EL (cell line): ENCODE data around the gene NRIP1.

Source experiments
- DNase-seq: peaks from one replicate; pipeline ENCODE4 v3.0.0-alpha.2; 2016

Gene NRIP1, protein sequence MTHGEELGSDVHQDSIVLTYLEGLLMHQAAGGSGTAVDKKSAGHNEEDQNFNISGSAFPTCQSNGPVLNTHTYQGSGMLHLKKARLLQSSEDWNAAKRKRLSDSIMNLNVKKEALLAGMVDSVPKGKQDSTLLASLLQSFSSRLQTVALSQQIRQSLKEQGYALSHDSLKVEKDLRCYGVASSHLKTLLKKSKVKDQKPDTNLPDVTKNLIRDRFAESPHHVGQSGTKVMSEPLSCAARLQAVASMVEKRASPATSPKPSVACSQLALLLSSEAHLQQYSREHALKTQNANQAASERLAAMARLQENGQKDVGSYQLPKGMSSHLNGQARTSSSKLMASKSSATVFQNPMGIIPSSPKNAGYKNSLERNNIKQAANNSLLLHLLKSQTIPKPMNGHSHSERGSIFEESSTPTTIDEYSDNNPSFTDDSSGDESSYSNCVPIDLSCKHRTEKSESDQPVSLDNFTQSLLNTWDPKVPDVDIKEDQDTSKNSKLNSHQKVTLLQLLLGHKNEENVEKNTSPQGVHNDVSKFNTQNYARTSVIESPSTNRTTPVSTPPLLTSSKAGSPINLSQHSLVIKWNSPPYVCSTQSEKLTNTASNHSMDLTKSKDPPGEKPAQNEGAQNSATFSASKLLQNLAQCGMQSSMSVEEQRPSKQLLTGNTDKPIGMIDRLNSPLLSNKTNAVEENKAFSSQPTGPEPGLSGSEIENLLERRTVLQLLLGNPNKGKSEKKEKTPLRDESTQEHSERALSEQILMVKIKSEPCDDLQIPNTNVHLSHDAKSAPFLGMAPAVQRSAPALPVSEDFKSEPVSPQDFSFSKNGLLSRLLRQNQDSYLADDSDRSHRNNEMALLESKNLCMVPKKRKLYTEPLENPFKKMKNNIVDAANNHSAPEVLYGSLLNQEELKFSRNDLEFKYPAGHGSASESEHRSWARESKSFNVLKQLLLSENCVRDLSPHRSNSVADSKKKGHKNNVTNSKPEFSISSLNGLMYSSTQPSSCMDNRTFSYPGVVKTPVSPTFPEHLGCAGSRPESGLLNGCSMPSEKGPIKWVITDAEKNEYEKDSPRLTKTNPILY (N-terminal part only)

DNA sequence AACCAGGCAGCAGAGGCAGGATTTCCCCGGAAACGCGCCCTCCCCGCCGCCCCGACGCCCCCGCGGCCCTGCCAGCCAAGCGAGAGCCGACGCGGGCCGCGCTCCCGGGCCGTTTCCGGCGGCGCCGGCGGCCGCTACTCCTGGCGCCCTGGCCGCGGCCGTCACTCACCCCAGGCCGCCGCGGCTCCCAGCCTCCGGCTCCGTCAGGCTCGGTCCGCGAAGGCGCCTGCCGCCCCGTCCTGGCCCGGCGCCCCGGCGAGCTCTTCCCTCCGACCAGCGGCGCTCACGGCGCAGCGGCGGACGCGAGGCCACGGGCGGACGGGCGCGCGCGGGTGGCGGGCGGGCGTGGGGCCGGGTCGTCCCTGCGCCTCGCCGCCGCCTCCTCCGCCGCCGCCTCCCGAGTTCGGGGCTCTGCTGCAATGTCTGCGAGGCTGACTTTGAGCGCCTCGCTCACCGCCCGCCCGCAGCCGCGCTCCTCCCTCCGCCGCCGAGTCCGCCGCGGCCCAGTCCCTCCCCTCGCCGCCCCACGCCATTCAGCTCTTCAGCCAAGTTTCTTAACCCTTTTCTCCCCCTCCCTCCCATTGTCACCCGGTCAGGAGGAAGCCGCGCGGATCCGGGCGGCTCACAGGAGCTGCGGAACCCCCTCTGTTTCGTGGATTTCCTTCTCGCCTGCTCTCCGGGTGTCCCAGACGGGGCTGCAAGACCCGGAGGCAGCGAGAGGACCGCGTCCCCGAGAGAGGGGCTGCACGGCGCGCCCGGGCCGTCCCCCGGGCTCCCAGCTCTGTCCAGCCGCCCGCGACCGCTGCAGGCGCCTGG lies at the start of gene NRIP1:
TSS of gene NRIP1 (minus strand) at position 425 of the 816 bp plus-strand sequence. CDS start 96,808 bp downstream, outside the sequence.
- peak; percentile 92 for DNase-seq

DNA sequence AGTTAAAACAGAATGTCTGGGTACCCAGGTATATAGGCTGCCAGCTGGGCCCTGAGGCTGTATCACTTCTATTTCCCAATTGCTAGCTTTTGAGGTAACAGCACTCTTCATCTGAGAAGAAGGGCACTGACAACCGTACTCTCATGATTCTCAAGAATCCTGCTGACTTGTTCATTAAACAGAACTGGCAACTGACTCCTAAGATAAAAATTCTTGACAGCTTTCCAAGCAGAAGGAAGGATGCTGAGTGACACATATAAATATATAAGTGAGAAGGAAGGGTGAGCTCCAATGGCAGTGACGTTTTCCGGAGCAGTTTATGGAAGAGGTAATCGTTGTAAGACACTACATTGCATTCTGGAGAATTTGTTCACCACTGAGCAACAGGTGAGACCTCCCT lies 48.1 kb upstream of the NRIP1 start:
- DNase-seq: no peak

DNA sequence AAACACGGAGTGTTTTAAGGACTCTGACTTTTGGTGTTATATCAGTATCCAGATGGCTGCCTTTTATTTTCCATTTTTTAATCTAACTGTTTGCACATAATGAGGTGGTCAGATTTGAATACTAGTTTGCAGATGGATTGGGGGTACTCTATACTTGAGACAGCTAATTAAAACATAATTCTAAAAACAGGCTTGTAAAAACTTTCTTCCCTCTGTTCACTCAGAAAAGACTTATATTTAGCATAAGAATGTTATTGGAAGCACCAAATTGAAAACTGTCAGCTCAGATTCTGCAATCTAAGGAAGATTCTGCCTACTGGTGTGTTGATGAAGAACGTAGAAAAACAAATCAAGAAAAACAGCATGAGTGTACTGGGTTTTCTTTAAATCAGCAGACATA lies 44.0 kb upstream of the NRIP1 start:
- no peak for DNase-seq

DNA sequence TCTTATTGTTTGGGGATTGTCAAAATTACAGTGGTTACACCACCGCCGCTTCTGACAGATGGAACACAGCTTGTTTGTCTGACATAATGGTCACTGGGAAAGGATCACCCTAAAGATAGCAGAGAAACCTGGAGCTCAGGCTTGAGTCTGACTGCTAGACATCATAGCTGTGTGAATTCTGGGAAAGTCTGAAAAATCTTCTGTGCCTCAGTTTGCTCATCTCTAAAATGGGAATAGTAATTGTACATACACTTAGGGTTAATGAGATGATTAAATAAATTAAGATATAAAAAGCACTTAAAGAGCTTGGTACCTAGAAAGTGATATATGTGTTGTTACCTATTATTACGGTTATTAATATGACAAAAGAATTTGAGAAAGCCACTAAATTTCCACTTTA lies 39.7 kb upstream of the NRIP1 start:
- DNase-seq: no peak

DNA sequence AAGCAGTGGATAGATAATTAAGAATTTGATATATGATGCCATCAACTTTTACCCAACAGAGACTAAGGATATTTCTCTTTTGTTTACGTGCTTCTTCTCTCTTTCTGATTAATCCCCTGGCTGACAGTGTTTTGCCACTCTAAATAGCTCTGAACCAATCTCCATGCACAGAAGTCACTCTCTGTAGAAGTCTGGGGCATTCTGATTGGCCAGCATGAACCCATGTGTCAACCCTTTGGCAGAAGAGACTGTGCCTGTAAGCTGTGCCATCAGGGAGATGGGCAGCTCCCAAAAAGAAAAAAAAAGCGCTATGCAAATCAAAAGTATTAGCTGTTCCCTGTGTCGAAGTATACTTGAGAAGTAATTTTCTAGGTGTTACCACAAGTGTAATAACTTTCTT lies 34.1 kb upstream of the NRIP1 start:
- DNase-seq: no peak

DNA sequence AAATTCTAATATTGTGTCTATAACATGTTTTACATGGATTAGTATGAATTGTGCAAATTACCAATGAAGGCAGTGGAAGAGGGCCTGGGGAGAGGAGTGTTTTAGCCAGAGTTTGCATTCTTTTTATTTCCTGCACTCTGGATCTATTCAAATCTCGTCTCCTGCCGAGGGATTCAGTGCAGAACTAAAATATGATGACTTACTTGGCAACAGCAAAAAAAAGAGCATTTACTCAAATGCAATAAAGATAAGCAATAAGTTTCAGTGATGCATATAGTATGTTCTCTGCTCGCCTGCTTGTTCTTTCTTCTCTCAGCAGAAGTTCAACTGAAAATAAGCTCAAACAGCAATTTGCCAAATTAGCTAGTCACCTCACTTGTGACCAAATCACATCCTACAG lies 33.4 kb upstream of the NRIP1 start:
- DNase-seq: no peak

DNA sequence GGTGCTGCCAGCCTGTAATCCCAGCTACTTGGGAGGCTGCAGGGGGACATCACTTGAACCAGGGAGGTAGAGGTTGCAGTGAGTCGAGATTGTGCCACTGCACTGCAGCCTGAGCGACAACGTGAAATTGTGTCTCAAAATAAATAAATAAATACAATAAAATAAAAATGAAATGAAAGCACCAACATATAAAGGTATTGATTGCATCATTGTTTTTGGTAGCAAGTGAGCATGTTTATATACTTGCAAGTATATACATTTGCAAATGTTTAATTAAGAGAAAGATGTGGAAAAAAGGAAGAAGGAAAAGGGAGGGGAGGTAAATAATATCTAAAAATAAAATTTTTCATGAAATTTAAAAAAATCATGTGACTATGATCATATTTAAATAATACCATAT lies 32.8 kb upstream of the NRIP1 start:
- no peak for DNase-seq

DNA sequence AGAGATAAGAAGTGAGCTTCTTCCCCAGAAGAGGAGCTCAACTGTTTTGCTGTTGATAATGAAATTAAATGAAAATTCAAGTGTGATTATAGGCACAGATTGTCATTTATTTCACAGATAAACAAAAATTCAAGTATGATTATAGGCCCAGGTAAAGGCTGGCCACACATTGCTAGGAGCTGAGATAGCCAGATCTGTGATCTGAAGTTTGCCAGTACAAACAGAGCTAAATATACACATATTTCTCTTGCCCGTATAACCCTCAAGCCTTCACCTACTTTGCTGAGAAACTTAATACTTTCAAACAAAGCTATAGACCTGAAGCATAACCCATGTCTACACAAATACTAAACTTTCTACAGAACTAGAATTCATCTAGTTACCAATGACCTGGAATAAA lies 31.3 kb upstream of the NRIP1 start:
- no peak for DNase-seq

DNA sequence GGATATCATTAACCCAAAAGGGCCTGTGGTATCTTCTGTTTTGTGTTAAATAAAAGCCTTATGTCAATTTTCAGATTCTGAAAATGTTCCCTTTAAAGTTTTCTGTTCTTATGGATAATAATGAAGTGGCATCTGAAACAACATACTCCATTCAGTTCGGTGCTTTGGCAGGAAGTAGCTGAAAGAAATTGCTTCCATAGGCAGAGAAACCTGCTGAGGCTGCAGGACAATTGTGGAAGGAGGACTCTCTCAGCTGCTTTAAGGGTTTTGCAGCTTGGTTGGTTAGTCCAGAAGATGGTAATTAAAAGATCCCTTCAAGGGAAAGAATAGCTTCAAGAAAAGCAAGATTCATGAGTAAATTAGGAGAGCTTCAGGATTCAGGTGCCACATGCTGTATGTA lies 30.5 kb upstream of the NRIP1 start:
- DNase-seq: no peak

DNA sequence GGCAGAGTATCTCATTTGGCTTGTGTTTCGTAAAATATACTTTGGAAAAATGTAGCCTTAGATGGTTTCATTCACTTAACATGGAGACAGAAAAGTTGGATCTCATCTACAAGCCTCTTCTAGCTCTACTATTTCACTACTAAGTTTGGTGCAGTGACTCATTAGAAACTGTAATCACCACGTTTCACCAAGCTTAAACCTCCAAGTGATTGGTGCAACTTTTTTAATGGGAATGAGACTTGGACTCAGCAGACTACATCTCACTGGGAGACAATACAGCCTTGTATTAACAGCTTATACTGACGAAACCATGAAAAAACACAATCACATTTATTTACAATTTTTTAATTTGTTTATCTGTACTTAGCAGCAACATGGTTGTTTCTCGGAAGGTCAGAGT lies 29.9 kb upstream of the NRIP1 start:
- DNase-seq: no peak

DNA sequence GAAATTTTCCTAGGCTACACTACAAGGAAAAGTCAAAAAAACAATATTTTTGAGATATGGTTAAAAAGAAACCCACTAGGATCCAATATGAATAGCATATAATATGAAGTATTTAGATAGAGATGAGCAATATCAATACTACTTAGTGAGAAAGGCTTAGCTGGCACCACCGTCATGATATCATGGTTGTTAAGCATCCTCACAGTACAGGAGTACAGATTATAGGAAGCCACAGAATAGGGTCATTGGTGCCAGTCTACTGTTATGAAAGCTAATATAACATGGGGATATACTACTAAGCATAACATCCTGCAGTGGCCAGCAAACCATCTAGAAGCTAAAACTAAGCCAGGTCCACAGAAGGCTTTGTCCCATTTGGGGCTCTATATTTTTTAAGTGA lies 28.4 kb upstream of the NRIP1 start:
- no peak for DNase-seq

DNA sequence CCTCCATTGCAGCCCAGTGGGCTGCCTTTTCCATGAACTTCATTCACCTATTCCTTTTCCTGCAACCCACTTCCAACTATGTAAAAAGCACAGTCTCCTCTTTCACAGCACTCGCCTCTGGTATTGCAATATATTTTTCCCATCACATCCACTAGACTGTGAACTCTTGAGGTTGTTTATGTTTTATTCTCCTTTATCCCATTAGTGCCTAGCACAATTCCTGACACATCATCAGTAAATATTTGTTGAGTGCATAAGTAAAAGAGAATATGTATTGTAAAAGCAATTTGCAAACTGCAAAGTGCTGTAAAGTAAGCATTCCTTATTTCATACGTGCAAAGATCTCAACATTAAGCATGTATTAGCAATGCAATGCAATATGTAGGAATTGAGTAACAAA lies 27.9 kb upstream of the NRIP1 start:
- no peak for DNase-seq

DNA sequence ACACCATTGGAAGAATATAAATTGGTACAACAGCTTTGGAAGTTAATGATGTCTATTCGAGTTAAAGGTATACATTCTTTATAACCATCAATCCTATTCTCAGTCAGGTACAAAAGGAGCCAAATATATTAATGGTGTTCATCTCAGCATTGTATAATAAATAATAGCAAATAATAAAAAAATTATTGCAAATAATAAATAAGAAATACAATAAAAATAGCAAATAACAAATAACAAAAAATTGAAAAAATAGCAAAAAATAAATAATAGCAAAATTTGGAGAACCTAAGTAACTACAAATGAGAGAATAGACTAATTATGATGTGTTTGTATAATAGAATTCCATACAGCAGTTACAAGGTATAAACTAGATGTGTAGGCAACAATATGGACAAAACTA lies 25.6 kb upstream of the NRIP1 start:
- DNase-seq: no peak

DNA sequence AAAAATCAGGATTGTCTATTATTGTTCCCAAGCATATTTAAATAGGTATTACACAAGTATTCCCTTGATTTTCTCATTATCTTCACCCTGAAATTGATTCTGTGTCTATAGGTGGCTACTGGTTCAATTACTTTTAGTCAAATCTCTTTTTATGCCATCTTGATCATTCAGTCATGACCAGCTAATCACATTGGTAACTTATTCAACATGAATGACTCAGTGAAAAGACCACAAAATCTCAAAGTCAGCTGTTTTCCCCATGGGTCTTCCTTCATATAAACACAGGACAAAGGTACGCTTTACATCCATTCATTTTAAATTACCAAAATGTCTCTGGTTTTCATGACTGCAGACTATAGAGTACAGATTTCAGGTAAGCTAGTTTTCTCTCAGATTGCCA lies 23.7 kb upstream of the NRIP1 start:
- DNase-seq: no peak

DNA sequence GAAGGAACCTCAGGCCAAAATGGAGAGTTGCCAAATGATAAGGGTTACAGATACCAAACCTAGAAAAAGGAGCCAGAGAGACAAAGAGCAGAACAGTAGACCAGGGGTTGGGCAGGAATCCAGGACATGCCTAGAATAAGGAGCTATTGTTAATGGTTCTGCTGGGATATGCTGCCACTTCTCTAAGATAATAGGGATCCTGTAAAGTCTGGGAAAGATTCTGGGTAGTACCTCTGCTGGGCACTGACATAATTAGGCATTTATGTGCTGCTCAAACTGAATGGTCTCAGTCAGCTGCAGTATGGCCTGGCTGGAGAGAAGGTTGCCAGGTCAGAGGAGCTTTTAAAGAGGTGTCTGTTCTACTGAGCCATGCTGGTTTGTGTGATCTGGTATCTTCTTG lies 19.9 kb upstream of the NRIP1 start:
- DNase-seq: no peak

DNA sequence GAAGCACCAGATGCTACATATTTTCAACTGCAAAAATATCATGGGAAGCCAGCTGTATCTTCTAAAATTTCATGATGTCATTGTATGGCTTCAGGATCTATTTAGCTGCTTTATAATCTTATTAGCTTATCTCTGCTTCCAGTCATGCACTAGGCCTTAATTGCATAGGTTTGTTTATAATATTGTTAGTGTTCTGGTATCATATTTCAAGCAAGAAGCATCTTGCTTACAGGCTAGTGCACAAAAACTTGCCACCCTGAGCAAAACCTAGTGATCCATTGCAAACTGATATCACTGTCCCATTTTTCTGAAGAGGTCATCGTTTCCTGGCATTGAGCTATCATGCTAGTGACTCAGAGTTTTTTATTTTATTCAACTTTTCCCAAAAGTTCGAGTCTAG lies 15.7 kb upstream of the NRIP1 start:
- no peak for DNase-seq

DNA sequence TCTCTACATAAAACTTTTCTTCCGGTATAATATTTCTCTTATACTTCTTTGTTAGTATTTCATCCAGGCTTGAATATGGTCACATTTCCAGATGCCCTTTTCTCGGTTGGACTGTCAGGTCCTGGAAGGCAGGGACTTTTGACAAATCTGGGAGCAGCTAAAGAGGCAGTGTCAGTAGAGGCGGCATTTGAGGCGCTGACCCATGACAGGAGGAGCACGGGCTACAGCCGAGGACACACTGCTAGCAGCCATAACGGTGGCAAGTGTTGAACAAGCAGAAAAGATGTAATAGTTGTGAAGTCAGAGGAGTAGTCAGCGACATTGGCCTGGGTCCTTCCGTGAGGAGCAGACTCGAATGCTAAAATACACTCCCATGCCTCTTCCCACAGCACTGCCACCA lies 14.5 kb upstream of the NRIP1 start:
- no peak for DNase-seq

DNA sequence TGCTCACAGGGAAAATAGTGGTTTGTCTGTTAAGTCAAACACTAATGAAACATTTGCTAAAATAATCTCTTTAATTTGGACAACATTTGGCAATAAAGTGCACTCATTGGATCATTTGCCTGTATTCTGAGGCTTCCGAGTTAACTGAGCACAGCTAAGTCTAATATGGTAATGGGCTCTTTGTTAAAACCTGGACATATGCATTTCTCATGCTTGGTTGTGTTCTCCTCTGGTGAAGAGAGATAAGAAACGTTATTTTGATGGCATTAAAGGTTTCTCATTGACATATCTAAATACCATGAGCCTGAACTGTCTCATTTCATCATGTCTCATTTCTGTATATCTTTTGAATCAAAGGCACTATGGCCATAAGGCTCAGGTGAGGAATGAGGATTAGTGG lies 13.4 kb upstream of the NRIP1 start:
- no peak for DNase-seq

DNA sequence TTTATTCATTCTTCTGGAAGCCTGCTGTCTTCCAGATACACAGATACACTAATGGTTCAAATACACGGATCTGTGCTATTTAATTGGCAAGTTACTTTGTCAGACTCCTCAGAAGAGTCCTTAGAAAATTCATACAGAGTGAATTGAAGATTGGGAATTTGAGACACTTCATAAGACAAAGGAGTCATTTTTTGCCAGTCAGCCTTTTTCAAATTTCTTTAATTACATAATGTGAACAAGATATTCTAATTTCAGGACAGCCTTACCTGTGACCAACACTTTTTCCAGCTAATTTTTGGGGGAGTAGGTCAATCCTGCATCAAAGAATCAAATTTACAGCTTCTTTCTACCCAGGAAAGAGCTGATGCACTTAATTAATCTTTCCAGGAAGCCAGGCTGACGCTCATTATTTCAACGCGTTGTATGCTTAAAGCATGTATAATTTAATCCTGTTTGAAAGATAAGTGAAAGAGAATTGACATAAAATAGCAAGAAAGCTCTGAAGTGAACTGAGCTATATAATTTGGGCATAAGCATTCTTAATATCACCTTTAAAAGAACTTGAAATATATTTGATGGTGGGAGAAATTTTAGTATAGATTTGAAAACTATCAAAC lies 12.8 kb upstream of the NRIP1 start:
- no peak for DNase-seq

DNA sequence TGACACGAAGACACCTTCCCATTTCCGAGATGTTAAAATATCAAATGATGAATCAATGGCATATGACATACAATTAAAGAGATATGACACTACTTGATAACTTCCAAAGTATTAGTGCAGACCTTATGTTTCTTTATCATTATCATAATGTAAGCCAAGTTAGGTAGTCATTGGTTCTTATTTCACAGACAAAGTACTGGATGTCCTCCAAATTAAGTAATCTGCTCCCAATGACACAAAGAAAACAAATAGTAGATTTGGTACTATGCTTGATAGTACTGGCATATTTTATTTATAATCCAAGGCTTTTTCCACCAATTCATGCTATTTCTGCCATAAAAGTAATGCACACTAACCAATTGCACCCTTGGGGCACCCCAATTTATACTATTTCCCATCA lies 11.9 kb upstream of the NRIP1 start:
- no peak for DNase-seq

DNA sequence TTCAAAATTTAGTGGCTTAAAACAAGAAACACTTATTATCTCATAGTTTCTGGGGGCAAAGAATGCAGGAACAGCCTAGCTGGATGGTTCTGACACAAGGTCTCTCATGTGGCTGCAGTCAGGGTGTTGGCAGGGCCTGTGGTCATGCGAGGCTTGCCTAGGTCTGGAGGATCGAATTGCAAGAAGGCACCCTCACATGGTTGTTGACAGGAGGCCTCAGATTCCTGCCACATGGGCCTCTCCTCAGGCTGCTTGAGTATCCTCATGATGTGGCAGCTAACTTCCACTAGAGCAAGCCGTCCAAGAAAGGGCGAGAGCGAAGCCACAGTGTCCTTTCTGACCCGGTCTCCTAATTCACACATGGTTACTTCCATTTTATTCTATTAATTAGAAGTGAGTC lies 6.2 kb upstream of the NRIP1 start:
- DNase-seq: no peak

DNA sequence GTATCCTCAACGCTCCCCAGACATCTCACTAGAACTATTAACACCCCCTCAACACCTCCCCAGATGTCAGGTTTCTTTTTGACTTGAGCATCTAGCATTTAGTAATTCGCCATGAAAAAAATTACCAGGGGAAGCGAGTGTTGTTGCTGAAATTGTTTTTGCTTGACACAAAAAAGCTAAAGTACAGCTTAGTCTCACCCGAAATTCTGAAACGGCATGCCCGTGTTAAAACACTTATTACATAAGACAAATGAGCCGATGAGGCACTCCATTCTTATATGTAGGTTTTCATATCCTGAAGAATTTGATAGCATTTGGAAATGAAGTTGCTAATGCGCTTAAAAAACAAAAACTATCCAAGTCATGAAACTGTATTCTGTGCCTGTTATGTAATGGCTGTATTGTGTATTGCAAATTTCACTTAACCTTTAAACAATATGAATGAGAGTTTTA lies 1.3 kb upstream of the NRIP1 start:
- no peak for DNase-seq
